Fibroblast of villous mesenchyme (primary cell): ENCODE results near the gene PFN1. TPM values are rescaled to one million over a fixed set of nuclear protein-coding genes. Genes with fewer than 3 reads are reported as not detected.
A peak's percentile ranks its signal among the peaks of the same experiment; 100 is the strongest.

Experiments
- DNase-seq: peaks from one replicate; pipeline ENCODE4 v3.0.0-alpha.2; 2010; ENCODE audit warnings: low read depth
- H3K4me3 ChIP-seq: 2 replicates; pipeline ENCODE4 v1.5.1; 2011; ENCODE audit warnings: low read depth, mild to moderate bottlenecking, low read length
- CTCF ChIP-seq: IDR thresholded peaks from 2 replicates; pipeline ENCODE4 v1.5.1; 2012; ENCODE audit warnings: low read depth, mild to moderate bottlenecking, low read length; ENCODE audit not compliant: insufficient read depth
- small RNA-seq: library from RNA; depleted of rRNA; stranded (forward); fragments of <200 nt; gene quantifications from one replicate; pipeline ENCODE3, GENCODE V24; 2012
- total RNA-seq: library from RNA; depleted of rRNA; stranded (reverse); fragments of >200 nt; gene quantifications from 2 replicates; pipeline ENCODE4 v1.2.3, GENCODE V29; 2012

PFN1 gene
- total RNA-seq, 1 donor = 581 TPM

- peak overlapping the region; percentile 66 for H3K4me3 ChIP-seq
- no peak for TF ChIP-seq CTCF
- no peak for DNase-seq
Measured at GRCh38 chr17:4898927-4899326, 49.4 kb downstream of the PFN1 start.

GRCh38 chr17:4898351-4898750, 50.0 kb downstream of the PFN1 start:
- no peak for TF ChIP-seq CTCF
- no peak for DNase-seq
- no peak overlapping the region for H3K4me3 ChIP-seq

GRCh38 chr17:4897785-4898184, 50.5 kb downstream of the PFN1 start:
- H3K4me3 ChIP-seq = no peak overlapping the region
- TF ChIP-seq CTCF = no peak
- no peak for DNase-seq

- H3K4me3 ChIP-seq = no peak overlapping the region
- no peak for TF ChIP-seq CTCF
- DNase-seq = no peak
Measured at GRCh38 chr17:4897198-4897687, 51.1 kb downstream of the PFN1 start.

GRCh38 chr17:4896332-4897197, 51.8 kb downstream of the PFN1 start:
- TF ChIP-seq CTCF = no peak
- H3K4me3 ChIP-seq = no peak overlapping the region
- no peak for DNase-seq

GRCh38 chr17:4895657-4896331, 52.5 kb downstream of the PFN1 start:
- peak; percentile 16 for TF ChIP-seq CTCF
- H3K4me3 ChIP-seq = no peak overlapping the region
- no peak for DNase-seq

Small RNA genes lying within 50 kb of the gene (small RNA-seq; reads per million reads assigned to genes)
- not detected for gene MIR6864
- gene MIR6865 = not detected

Other genes with a start within 250 kb of the PFN1 start
- gene PELP1, start 244.4 kb downstream of the PFN1 start, total RNA-seq = 17.7 and 19.6 TPM in 2 replicates
- gene ARRB2, start 237.9 kb downstream of the PFN1 start, total RNA-seq = 3.5 TPM in 2 replicates
- gene MED11, start 217.1 kb downstream of the PFN1 start, total RNA-seq = 9.9 and 11.0 TPM in 2 replicates
- gene ZMYND15, start 208.7 kb downstream of the PFN1 start, total RNA-seq = not detected in 2 replicates
- gene CXCL16, start 208.6 kb downstream of the PFN1 start, total RNA-seq = 0.64 and 0.86 TPM in 2 replicates
- gene TM4SF5, start 176.6 kb downstream of the PFN1 start, total RNA-seq = not detected in 2 replicates
- gene VMO1, start 162.2 kb downstream of the PFN1 start, total RNA-seq = 0.64 TPM in 1 of 2 replicates, not detected in the other
- gene GLTPD2, start 159.6 kb downstream of the PFN1 start, total RNA-seq = not detected in 2 replicates
- 149 and 157 TPM in 2 replicates for gene PSMB6, start 152.4 kb downstream of the PFN1 start, total RNA-seq
- gene PLD2, start 141.4 kb downstream of the PFN1 start, total RNA-seq = 11.7 and 13.9 TPM in 2 replicates
- 21.6 and 38.0 TPM in 2 replicates for gene MINK1, start 115.2 kb downstream of the PFN1 start, total RNA-seq
- gene C17orf107, start 49.0 kb downstream of the PFN1 start, total RNA-seq = 3.5 and 3.9 TPM in 2 replicates
- gene CHRNE, start 45.4 kb downstream of the PFN1 start, total RNA-seq = under 0.01 and 0.32 TPM in 2 replicates
- gene GP1BA, start 16.3 kb downstream of the PFN1 start, total RNA-seq = not detected in 2 replicates
- 51.8 and 64.7 TPM in 2 replicates for gene SLC25A11, start 8.5 kb downstream of the PFN1 start, total RNA-seq
- gene RNF167, start 8.3 kb downstream of the PFN1 start, total RNA-seq = 26.4 and 34.5 TPM in 2 replicates
- 2.6 and 7.4 TPM in 2 replicates for gene ENO3, start 2.6 kb upstream of the PFN1 start, total RNA-seq
- gene SPAG7, start 19.3 kb upstream of the PFN1 start, total RNA-seq = 34.5 and 39.0 TPM in 2 replicates
- gene CAMTA2, start 39.1 kb upstream of the PFN1 start, total RNA-seq = 15.1 TPM in 2 replicates
- 0.97 and 1.3 TPM in 2 replicates for gene INCA1, start 49.0 kb upstream of the PFN1 start, total RNA-seq
- 50.6 and 56.6 TPM in 2 replicates for gene KIF1C, start 49.4 kb upstream of the PFN1 start, total RNA-seq
- under 0.01 and 0.43 TPM in 2 replicates for gene SLC52A1, start 86.9 kb upstream of the PFN1 start, total RNA-seq
- gene ZFP3, start 129.9 kb upstream of the PFN1 start, total RNA-seq = 1.6 and 2.2 TPM in 2 replicates
- gene ZNF232, start 163.3 kb upstream of the PFN1 start, total RNA-seq = 4.5 and 5.2 TPM in 2 replicates
- not detected in 2 replicates for gene USP6, start 167.5 kb upstream of the PFN1 start, total RNA-seq
- gene ZNF594, start 243.3 kb upstream of the PFN1 start, total RNA-seq = 10.3 and 11.7 TPM in 2 replicates